HG03520 (cell line): Measurements from ENCODE around the gene CACNB4.

Experiments
- ATAC-seq: cut with Tn5 transposase; IDR thresholded peaks from one replicate; pipeline ENCODE4 v1.9.1; 2021; ENCODE audit warnings: mild to moderate bottlenecking, moderate library complexity; ENCODE audit not compliant: unreplicated experiment

Gene CACNB4

DNA sequence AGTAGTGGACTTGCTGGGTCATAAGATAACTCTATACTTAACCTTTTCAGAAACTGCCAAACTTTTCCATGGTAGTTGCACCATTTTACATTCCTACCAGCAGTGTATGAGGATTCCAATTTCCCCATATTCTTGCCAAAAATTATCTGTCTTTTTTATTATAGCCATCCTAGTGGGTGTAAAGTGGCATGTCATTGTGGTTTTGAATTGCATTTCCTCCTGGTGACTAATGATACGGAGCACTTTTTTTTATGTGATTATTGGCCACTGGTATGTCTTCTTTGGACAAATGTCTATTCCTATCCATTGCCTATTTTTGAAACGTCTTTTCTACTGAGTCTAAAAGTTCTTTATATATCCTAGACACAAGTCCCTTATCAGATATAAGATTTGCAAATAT lies 44.3 kb downstream of the CACNB4 start:
- no peak for ATAC-seq

DNA sequence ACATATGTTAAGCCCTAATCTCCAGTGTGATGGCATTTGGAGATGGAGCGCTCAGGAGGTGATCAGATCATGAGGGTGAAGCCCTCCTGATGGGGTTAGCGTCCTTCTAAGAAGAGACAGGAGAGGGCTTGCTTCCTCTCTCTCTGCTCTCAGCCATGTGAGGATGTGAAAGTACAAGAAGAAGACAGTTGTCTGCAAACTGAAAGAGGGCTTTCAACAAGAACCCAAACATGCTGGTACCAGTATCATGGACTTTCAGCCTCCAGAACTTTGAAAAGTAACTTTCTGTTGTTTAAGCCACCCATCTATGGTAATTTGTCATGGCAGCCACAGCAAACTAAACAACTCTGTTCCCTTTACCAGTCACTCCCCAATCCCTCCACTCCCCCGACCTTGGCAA lies 47.4 kb downstream of the CACNB4 start:
- peak; percentile 26 for ATAC-seq

DNA sequence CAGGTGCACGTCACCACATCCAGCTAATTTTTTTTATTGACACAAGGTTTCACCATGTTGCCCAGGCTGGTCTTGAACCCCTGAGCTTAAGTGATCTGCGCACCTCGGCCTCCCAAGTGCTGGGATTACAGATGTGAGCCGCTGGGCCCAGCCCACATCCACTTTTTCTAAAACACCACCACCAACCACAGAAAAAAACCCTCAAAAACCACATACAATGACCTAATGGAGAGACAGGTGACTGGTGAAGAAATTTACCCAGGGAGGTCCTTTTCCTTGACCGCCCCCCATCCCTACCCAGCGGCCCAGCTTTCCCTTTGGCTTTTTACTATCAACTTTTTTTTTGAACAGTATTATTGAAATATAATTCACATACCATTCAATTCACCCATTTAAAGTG lies 47.9 kb downstream of the CACNB4 start:
- no peak for ATAC-seq

DNA sequence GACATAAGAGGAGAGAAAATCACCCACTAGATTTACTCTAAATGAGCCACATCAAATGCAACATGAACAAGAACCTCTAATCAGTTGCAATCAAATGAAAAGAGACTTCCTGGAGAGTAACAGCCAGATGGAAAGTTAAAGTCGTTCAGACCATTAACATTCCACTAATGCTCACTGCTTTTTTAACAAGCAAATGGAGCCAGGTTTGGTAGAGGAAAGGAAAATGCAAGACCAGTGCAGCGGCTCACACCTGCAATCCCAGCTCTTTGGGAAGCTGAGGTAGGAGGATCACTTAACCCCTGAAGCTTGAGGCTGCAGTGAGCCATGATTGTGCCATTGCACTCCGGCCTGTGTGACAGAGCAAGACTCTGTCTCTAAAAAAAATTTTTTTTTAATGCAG lies 48.5 kb downstream of the CACNB4 start:
- no peak for ATAC-seq

DNA sequence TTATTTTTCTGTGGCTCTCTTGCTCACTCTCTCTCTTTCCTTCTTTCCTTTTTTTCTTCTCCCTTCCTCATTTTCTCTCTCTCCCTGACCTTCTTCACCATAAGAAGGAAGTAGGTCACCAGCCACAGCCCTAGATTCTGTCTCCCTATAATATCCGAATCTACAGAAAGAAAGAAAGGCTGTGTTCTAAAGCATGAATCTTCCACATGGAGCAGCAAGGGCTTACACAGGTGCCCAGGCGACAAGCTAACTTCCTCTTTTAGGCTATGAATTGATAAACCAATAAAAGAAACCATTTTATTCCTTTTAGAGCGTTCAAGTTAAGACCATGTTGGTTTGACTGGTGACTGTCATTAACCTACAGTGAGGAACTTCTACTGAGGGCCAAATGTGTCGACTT lies 49.3 kb downstream of the CACNB4 start:
- ATAC-seq, result no peak

DNA sequence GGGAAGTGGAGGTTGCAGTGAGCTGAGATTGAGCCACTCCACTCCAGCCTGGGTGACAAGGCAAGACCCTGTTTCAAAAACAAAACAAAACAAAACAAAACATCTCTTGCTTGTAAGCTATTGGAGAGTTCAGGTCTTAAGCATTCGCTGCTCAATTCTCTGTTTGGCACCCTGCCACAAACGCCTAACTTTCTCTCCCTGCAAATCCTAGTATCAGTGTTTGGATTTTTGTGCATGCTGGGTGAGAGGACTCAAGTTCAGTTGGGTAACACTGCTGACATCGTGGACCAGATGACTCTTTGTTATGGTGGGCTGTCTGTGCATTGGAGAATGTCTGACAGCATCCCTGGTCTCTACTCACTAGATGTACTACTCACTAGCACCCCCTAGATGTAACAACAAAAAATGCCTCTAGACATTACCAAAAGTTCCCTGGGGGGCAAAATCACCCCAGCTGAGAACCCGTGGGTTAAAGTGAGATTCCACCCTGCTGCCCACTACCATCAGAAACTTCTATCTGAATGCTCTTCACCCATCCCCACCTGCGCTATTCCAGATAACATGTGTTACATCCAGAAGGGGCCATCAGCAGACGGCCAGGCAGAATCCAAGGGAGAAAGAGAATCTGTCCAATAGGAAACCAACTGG lies 50.9 kb downstream of the CACNB4 start:
- no peak for ATAC-seq

DNA sequence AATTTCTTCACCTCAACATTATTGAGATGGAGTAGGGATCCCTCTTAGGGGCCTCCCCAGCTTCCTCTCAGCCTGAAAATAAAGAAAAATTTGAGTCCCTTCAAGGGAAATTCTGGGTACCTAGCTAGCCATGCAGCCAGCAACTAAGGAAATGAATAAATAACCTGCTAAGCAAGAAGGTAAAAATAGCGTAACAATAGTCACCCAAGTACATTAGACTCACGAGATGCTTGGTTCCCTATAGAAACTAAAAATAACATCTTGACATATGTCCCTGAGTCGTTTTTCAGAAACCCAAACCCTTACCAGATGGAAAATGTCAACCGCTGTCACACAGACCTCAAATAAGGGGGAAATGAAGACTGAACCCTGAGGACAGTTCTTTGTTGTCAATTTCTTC lies 51.9 kb downstream of the CACNB4 start:
- ATAC-seq, result peak; percentile 68

DNA sequence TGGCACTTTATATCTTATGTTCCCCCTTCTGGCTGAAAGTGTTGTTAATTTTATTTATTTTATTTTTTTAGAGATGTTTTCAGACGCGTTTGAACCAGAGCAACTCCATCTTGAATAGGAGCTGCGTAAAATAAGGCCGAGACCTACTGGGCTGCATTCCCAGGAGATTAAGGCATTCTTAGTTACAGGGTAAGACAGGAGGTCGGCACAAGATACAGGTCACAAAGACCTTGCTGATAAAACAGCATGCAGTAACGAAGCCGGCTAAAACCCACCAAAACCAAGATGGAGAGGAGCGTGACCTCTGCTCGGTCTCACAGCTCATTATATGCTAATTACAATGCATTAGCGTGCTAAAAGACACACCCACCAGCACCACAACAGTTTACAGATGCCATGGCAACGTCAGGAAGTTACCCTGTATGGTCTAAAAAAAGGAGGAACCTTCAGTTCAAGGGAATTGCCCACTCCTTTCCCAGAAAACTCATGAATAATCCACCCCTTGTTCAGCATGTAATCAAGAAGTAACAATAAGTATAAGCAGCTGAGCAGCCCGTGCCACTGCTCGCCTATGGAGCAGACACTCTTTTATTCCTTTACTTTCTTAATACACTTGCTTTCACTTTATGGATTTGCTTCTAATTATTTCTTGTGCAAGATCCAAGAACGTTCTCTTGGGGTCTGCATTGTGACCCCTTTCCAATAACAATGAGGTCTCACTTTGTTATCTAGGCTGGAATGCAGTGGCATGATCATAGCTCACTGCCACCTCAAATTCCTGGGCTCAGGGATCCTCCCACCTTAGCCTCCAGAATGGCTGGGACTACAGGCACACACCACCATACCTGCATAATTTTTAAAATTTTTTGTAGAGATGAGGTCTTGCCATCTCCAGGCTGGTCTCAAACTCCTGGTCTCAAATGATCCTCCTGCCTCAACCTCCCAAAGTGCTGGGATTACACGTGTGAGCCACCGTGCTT lies 55.9 kb downstream of the CACNB4 start:
- no peak for ATAC-seq

DNA sequence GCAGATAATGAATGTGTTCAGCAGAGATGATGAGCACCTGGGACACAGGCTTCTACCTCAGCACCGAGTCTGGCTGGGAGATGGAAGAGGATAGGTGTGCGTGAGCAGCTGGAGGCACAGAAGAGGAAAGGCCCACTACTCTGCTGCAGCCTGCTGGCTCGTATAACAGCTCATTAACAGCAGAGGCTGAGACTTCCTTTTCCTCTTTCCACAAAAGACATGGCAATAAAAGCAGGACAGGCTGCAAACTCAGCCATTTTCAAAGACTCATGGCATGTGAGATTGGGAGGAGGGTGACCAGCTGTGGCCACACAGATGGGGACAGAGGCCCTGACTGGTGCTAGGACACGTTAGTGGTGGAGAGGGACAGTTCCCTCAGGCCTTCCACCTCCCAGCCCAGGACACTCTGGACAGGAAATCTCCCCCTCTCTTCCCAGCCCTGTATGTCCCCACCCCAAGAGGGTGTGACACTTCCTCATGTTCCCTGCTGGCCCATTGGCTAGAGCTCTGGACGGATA lies 60.3 kb downstream of the CACNB4 start:
- ATAC-seq, result no peak

DNA sequence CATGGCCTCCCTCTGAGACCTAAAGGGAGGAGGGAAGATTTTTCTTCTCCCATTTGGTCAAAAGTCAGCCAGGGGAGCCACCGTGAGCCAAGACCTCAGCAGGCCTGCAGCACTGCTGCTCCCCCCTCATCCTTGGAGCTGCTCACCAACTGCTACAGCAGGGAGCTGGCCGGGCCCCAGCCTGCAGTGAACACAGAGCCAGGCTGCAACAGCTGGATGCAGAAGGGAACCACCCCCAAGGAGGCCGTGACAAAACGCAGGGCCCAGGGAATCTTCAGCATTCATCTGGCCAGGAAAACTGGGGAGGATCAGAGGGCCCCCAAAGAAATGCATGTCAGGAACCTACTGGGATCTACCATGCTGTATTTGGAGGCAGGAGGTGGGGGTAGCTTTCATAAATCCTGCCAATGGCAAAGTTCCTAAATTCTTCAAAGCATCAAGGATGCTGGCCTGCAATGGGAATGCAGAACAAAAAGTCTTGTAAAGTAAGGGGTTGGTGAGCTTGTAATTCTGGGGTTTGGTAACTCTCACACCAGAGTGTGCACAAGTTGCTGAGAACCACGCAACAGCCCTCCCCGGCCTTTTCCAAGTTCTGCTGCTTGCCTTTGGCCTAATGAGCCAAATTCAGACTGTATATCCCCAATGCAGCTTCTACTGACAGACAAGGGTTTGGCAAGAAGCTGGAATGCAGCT lies 61.0 kb downstream of the CACNB4 start:
- no peak for ATAC-seq

DNA sequence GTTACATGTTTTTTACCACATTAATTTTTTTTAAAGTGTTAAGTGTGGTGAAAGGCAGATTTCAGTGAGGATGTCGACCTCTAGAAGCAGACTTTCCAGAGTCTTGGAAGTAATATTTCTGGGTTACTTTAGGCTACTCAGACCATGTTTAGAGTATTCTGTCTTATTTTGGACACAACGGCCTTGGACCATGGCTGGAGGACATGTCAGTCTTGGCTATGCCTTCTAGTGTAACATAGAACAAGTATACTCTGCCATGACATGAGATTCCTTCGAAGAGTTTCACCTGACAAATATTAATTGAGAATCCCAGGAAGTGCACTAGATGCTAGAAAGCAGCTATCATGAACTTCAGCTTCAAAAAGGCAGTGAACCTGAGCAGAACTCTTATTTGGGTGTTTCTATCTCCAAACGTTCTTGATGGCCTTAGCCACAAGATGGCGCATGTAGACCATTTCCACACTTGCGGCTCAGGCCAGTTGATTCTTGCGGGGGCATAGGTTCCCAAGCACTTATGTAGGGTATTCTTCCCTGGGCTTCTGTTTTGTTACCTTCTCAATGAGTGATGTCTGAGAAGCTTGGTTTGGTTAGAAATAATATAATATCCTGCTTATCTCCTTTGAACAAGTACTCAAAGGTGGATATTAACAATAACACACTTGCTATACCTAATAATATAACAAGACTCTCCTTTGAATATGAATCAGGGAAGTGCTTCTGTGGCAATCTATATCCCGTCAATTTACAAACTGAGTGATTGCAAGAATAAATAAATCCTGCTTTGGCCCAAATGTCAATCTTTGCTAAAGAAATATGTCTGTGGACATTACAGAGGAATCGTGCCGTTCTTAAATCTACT lies 62.0 kb downstream of the CACNB4 start:
- ATAC-seq, result peak; percentile 80

DNA sequence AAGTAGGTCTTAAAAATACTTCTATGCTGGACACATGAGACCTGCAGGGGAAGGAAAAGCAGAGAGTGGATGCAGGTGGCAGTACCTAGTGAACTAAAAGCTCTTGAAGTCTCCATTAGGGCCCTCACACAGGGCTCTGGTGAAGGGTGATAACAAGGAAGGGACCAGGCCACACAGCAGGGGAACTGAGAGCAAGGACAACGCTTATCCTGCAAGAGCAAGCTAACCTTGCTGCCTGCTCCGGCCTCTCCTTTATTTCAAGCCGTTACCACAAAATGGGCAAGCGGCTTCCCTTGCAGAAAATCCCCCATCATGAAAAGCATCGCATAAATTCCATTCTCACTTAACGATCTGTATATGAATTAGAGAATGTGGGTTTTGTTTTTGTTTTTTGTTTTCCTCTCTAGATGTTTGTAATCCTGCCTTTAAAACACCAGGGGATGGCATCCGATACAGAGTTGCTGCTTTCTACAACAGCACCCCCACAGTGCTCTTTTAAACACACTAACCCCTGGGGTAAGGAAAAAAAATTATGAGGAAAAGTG lies 64.5 kb downstream of the CACNB4 start:
- ATAC-seq, result no peak

DNA sequence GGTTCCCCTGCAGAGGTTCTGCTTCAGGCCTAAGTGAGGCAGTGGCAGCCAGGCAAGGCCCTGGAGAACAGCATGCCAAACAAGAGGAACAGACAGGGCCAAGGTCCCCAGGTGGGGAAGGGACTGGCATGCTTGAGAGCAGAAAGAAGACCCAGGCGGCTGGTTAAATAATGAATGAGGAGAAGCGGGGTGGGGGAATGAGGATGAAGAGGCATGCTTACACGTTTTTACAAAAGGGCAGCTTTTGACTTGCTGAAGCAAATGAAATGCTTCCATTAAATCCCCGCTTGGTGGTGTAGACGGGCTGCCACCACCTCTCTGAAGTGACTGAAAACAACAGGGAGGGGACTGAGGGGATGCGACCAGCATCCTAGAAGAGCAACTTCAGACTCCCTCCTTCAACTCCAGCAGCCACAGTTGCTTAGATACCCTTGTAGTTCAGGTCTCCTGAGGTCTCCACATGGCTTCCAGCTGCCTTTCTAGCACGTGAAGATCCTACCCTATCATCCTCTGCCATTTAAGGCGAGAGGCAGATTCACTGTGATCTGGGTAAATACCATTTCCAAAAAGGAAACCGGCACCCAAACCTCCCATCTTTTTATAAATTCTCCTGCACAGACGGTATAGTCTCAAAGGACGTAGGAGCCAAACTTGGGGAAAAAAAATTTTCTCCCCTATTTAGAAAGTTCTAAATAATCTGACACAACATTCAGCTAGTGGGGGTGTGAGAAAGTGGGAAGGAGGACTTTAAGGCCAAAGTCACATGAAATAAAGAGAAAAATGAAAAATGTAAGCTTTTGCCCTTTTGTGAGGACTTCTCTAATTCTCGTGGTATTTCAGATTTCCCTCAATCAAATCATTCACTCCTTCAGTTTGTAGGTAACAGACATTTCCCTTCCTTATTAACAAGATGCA lies 65.6 kb downstream of the CACNB4 start:
- ATAC-seq, result no peak

DNA sequence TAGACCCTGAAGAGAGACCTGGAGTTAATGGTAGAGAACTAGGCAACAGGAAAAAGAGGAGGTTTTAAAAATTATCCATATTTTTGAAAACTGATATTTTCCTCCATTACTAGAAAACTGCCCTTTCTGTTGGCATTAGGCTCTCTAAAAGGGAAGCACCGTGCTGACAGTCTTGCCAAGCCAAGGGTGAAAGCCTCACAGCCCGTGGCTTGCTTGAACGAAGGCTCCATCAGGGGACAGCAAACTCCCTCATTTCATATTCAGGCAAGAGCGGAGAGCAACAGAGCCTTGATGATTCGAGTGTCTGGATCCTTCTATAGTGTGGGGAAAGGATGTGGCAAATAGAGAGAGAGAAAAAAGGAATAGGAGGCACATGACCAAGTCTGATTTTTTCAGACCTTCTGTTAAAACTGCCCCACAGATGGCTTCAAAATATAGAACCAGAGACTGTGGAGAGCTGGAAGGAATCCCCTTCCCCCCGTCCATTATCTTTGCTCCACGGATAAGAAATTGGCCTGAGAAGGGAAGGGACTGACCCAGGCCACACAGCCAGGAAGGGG lies 67.0 kb downstream of the CACNB4 start:
- no peak for ATAC-seq

DNA sequence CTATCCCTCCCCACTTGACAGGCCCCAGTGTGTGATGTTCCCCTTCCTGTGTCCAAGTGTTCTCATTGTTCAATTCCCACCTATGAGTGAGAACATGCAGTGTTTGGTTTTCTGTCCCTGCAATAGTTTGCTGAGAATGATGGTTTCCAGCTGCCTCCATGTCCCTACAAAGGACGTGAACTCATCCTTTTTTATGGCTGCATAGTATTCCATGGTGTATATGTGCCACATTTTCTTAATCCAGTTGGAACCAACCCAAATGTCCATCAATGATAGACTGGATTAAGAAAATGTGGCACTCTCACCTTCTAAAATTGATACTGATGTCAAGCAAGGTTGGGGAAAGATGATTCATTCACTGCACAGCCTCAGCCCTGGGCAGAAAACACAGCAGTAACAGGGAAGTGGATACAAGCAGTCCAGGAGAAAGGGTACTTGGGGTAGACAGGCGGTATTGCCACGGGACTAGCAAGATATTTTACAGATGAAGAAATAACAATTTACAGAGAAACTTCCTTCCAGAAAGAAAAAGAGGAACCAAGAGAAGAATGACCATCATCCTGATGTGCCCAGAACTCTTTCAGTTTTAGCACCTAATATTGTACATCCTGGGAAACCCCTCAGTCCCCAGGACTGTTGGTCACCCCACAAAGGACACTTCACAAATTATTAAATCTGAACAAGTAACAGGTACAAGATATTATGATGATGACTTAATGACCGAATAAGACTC lies 68.1 kb downstream of the CACNB4 start:
- peak; percentile 37 for ATAC-seq

DNA sequence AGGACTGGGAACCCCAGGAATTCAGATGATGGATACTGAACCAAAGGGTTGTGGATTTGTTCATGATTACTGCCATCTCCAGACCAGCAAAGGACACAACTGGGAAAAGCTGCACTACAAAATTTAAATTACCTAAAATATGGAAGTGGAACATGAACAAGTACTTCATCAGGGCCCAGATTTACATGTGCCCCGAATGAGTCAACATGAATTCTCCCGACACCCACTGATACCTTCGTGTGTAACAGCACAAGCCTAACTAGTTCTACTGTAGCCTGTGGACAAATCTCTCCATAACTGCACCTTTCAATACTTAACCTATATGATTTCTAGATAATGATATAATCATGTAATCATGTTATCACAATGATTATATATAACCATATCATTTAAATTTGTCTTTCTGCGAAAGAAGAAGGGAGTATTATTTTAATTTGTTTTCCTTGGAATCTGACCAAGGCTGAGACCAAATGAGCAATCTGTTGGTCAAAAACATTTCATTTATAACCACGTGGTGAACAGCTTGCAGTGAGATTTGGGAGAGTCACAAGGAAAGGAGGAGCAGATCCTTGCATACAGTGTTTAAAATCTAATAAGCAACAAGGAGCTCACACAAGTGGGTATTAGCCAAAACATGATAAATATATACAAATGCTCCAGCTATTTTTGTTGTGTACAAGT lies 70.5 kb downstream of the CACNB4 start:
- ATAC-seq, result no peak

DNA sequence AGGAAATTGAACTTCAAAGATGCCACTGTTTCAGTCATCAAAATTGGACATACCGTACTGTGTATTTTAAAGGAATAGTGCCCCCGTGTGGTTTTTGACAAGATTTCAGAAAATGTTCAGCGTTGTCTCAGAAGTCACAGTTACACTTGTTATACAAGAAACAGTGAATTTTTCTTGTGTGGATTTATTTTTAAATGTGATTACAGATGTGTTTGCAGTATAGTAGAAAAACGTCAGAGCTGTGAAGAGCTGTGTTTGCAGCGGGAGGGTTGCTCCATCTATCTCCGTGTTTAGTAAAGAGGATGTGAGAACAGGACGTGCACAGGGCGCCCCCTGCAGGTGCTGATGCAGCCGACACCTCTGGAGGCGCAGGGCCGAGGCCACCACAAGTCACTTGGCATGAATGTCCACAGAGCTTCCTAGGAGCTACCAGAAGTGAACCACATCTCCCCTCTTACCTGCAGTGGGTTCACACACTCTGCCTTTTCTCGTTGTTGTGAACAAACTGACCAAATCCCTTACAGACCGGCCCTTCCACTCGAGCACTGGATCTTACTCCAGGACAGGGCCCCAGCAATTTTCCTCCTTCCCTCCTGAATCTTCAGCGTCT lies 73.1 kb downstream of the CACNB4 start:
- peak; percentile 92 for ATAC-seq
